HepG2 (cell line): Measurements from ENCODE around the gene PKP4. TPM values are rescaled to one million over a fixed set of nuclear protein-coding genes. Genes with fewer than 3 reads are reported as not detected.

Source experiments
- CREB3 ChIP-seq: sonication (generic); formaldehyde crosslinking; IDR thresholded peaks from 2 replicates; pipeline ENCODE4 v1.5.0; 2020; ENCODE audit warnings: missing genetic modification reagents
- DNMT3B ChIP-seq: conservative IDR thresholded peaks from 2 replicates; pipeline ENCODE4 v1.6.1; 2016; ENCODE audit warnings: missing biosample characterization, control low read depth
- HINFP ChIP-seq: sonication (generic); formaldehyde crosslinking; IDR thresholded peaks from 2 replicates; pipeline ENCODE4 v1.4.0; 2020; ENCODE audit warnings: low read depth, mild to moderate bottlenecking, missing genetic modification reagents
- HNF4G ChIP-seq, 2 experiments: sonication (generic) in 1 of 2; formaldehyde crosslinking in 1 of 2; IDR thresholded peaks; 2 replicates each; pipeline versions ENCODE4 v1.4.0 to v1.6.1; 2011 to 2020; ENCODE audit warnings: borderline replicate concordance in 2 of 2, low read depth in 2 of 2, mild to moderate bottlenecking in 2 of 2, low read length in 1 of 2, missing genetic modification reagents in 1 of 2, moderate library complexity in 1 of 2
- MTF2 ChIP-seq: sonication (generic); formaldehyde crosslinking; IDR thresholded peaks from 2 replicates; pipeline ENCODE4 v1.5.0; 2020; ENCODE audit warnings: missing genetic modification reagents, borderline replicate concordance
- NKX3-1 ChIP-seq: sonication (generic); formaldehyde crosslinking; IDR thresholded peaks from 2 replicates; pipeline ENCODE4 v1.5.0; 2020; ENCODE audit warnings: missing genetic modification reagents
- NR0B2 ChIP-seq: sonication (generic); formaldehyde crosslinking; IDR thresholded peaks from 2 replicates; pipeline ENCODE4 v1.4.0; 2020; ENCODE audit warnings: mild to moderate bottlenecking, missing genetic modification reagents
- PLRG1 ChIP-seq: fragments of 450-650 bp; conservative IDR thresholded peaks from 2 replicates; pipeline ENCODE4 v1.6.1; 2016
- SOX13 ChIP-seq, 3 experiments: fragments of 450-650 bp in 1 of 3; sonication (generic) in 1 of 3; formaldehyde crosslinking in 1 of 3; IDR thresholded peaks in 2 of 3; conservative IDR thresholded peaks in 1 of 3; 2 replicates each; pipeline versions ENCODE4 v1.5.0 to v1.6.1; 2016 to 2020; ENCODE audit warnings: antibody characterized with exemption in 1 of 3, mild to moderate bottlenecking in 1 of 3, missing compliant biosample characterization in 1 of 3, missing genetic modification reagents in 1 of 3, moderate library complexity in 1 of 3
- TAF15 ChIP-seq: fragments of 200-400 bp; formaldehyde crosslinking; IDR thresholded peaks from one replicate; pipeline ENCODE4 v1.6.1; 2018; ENCODE audit warnings: mild to moderate bottlenecking, low read depth, low read length; ENCODE audit not compliant: poor library complexity, severe bottlenecking
- U2AF1 ChIP-seq: fragments of 200-400 bp; formaldehyde crosslinking; optimal IDR thresholded peaks from 2 replicates; pipeline ENCODE3; 2017; ENCODE audit warnings: mild to moderate bottlenecking, low read depth, low read length
- ZFP82 ChIP-seq: sonication (generic); formaldehyde crosslinking; IDR thresholded peaks from 2 replicates; pipeline ENCODE4 v1.5.1; 2020; ENCODE audit warnings: mild to moderate bottlenecking, missing genetic modification reagents, borderline replicate concordance
- ZKSCAN8 ChIP-seq: IDR thresholded peaks from 2 replicates; pipeline ENCODE4 v1.6.1; 2016; ENCODE audit warnings: borderline replicate concordance, missing genetic modification reagents, missing compliant biosample characterization
- ZMYM2 ChIP-seq: sonication (generic); formaldehyde crosslinking; IDR thresholded peaks from 2 replicates; pipeline ENCODE4 v1.8.0; 2022; ENCODE audit warnings: mild to moderate bottlenecking, missing genetic modification reagents
- ZNF331 ChIP-seq: sonication (generic); formaldehyde crosslinking; IDR thresholded peaks from 2 replicates; pipeline ENCODE4 v1.4.0; 2020; ENCODE audit warnings: missing genetic modification reagents
- ZNF546 ChIP-seq: sonication (generic); formaldehyde crosslinking; conservative IDR thresholded peaks from 2 replicates; pipeline ENCODE4 v1.8.1; 2023; ENCODE audit warnings: mild to moderate bottlenecking, missing genetic modification reagents
- ZNF550 ChIP-seq: sonication (generic); formaldehyde crosslinking; IDR thresholded peaks from 2 replicates; pipeline ENCODE4 v1.4.0; 2020; ENCODE audit warnings: mild to moderate bottlenecking, missing genetic modification reagents, borderline replicate concordance
- ZNF615 ChIP-seq: sonication (generic); formaldehyde crosslinking; IDR thresholded peaks from 2 replicates; pipeline ENCODE4 v1.5.0; 2020; ENCODE audit warnings: mild to moderate bottlenecking, missing genetic modification reagents, borderline replicate concordance
- ZNF766 ChIP-seq: sonication (generic); formaldehyde crosslinking; IDR thresholded peaks from 2 replicates; pipeline ENCODE4 v1.5.0; 2020; ENCODE audit warnings: missing genetic modification reagents, borderline replicate concordance
- ZNF784 ChIP-seq: sonication (generic); formaldehyde crosslinking; IDR thresholded peaks from 2 replicates; pipeline ENCODE4 v1.5.1; 2020; ENCODE audit warnings: missing genetic modification reagents, mild to moderate bottlenecking, borderline replicate concordance
- ZNF800 ChIP-seq: sonication (generic); formaldehyde crosslinking; IDR thresholded peaks from 2 replicates; pipeline ENCODE4 v1.4.0; 2020; ENCODE audit warnings: missing genetic modification reagents
- ZSCAN30 ChIP-seq: sonication (generic); formaldehyde crosslinking; IDR thresholded peaks from 2 replicates; pipeline ENCODE4 v1.5.0; 2020; ENCODE audit warnings: mild to moderate bottlenecking, missing genetic modification reagents
- polyA plus RNA-seq, 8 experiments: library from polyadenylated mRNA; depleted of rRNA in 3 of 8; stranded (reverse) in 7 of 8; unstranded in 1 of 8; fragments of >200 nt; fragmentation: Illumina TruSeq in 4 of 8; extraction: Trizol in 4 of 8; gene quantifications; 2 replicates each; pipeline versions ENCODE4 v1.2.1 to v1.2.3, GENCODE V29; 2011 to 2016; ENCODE audit warnings: low read depth in 4 of 8, missing spikeins in 1 of 8, mixed read lengths in 1 of 8; ENCODE audit not compliant: insufficient read depth in 1 of 8
- total RNA-seq, 5 experiments: library from RNA; depleted of rRNA; stranded (reverse); fragments of >200 nt; fragmentation: Illumina TruSeq; extraction: Trizol; gene quantifications; 2 replicates each; pipeline ENCODE4 v1.2.3, GENCODE V29; 2016; ENCODE audit warnings: low read depth in 1 of 5

PKP4 gene
- total and polyA plus RNA-seq, 2 of the 13 experiments (the other 11 are each of a cell fraction or from before 2014, with no cell fraction given) = 80.9 to 90.5 TPM

GRCh38 chr2:158723921-158724802 lies 267.4 kb downstream of the PKP4 start (continued):
- TF ChIP-seq ZSCAN30 (no peak), ZMYM2 (CRISPR knock-in tag) (no peak), ZNF766 (no peak), CREB3 (CRISPR knock-in tag) (no peak), ZNF550 (CRISPR knock-in tag) (no peak; the same call in 1 of the 2 replicates), MTF2 (CRISPR knock-in tag) (no peak), TAF15 (no peak), ZNF784 (CRISPR knock-in tag) (no peak), DNMT3B (CRISPR knock-in tag) (0 out of 2 replicates have a peak, but pooled peaks have one; percentile 7), SOX13 (IDR thresholded peaks at IDR 0.05) (no peak), SOX13 (CRISPR knock-in tag; conservative IDR thresholded peaks at IDR 0.05 in 1 of 2, IDR thresholded peaks at IDR 0.05 in 1 of 2) (no peak; a peak in 1 of 4 replicates), ZNF546 (no peak), U2AF1 (no peak), HNF4G (IDR thresholded peaks at IDR 0.05; ENCODE audit: borderline replicate concordance, low read depth, low read length) (no peak), HNF4G (CRISPR knock-in tag; IDR thresholded peaks at IDR 0.05; ENCODE audit: borderline replicate concordance, low read depth) (no peak), ZNF615 (CRISPR knock-in tag) (no peak), ZFP82 (no peak), ZKSCAN8 (no peak; the same call in 1 of the 2 replicates), HINFP (no peak), ZNF800 (no peak), NKX3-1 (CRISPR knock-in tag) (no peak), PLRG1 (no peak), ZNF331 (CRISPR knock-in tag) (peak; percentile 5; the same call in 1 of the 2 replicates), NR0B2 (no peak)
